K562 (cell line): ENCODE measurements around the gene PDK3. TPM values are rescaled to one million over a fixed set of nuclear protein-coding genes. Genes with fewer than 3 reads are reported as not detected.

Experiments used
- ATAC-seq: fragments of 200-7000 bp; cut with Tn5 transposase; 3 replicates; pipeline ENCODE4 v1.9.1; 2020; ENCODE audit warnings: moderate library complexity
- BruUV-seq: library from RNA; stranded (reverse); fragments of 400-500 nt; replicated peaks from 2 replicates; lab custom pipeline; 2021; lab: Mats Ljungman, UMichigan
- CTCF ChIA-PET: fragments of 300-600 bp; formaldehyde crosslinking; extraction: SDS; loops from one replicate; lab custom pipeline; 2021; ENCODE audit warnings: low intra/inter-chr PET ratio; lab: Yijun Ruan, JAX
- POLR2A ChIA-PET: fragments of 300-600, 350-650 bp; sonication (Branson Sonifier 250); formaldehyde crosslinking; extraction: SDS; loops from one replicate; lab custom pipeline; 2021; ENCODE audit warnings: antibody characterized with exemption, inconsistent platforms; lab: Yijun Ruan, JAX
- DNase-seq, 4 experiments: peaks; one replicate each; pipeline versions ENCODE4 v3.0.0 to v3.0.0-alpha.2; 2011 to 2018; ENCODE audit warnings: low spot score in 3 of 4, mixed read lengths in 3 of 4; ENCODE audit errors: extremely low read depth in 1 of 4
- FAIRE-seq: peaks from 2 replicates; lab custom pipeline; 2011; peaks lifted over from hg19 to GRCh38; lab: Jason Lieb, UNC
- H2AFZ ChIP-seq: 2 replicates; pipeline ENCODE4 v1.6.0; 2011; ENCODE audit warnings: low read depth, low read length, control low read depth, inconsistent platforms
- H3K27ac ChIP-seq: fragments of 200-600 bp; 3 replicates; pipeline ENCODE4 v1.8.0; 2011; ENCODE audit warnings: low read depth, mild to moderate bottlenecking, control low read depth, inconsistent platforms, low read length, moderate library complexity, mixed read lengths; ENCODE audit errors: extremely low read depth
- H3K27me3 ChIP-seq, 2 experiments: fragments of 300-600 bp in 1 of 2; 2 replicates in 1 of 2; 3 replicates in 1 of 2; pipeline versions ENCODE4 v1.6.0 to v1.8.0; 2011; ENCODE audit warnings: inconsistent platforms in 2 of 2, low read length in 2 of 2, mild to moderate bottlenecking in 1 of 2, mixed read lengths in 1 of 2, moderate library complexity in 1 of 2; ENCODE audit not compliant: control insufficient read depth in 2 of 2, insufficient read depth in 2 of 2
- H3K36me3 ChIP-seq: fragments of 300-600 bp; 3 replicates; pipeline ENCODE4 v1.8.0; 2011; ENCODE audit warnings: mild to moderate bottlenecking, low read length, inconsistent platforms; ENCODE audit not compliant: control insufficient read depth, insufficient read depth
- H3K4me1 ChIP-seq, 2 experiments: fragments of 200-600 bp in 1 of 2; replicated peaks in 1 of 2; 2 replicates in 1 of 2; 3 replicates in 1 of 2; pipeline versions ENCODE4 v1.5.1 to v1.8.0; 2011; ENCODE audit warnings: inconsistent platforms in 2 of 2, low read length in 2 of 2, mild to moderate bottlenecking in 1 of 2, mixed read lengths in 1 of 2, moderate library complexity in 1 of 2; ENCODE audit not compliant: control insufficient read depth in 2 of 2, insufficient read depth in 2 of 2
- H3K4me2 ChIP-seq: 2 replicates; pipeline ENCODE4 v1.6.1; 2011; ENCODE audit warnings: low read length, control low read depth, inconsistent platforms, mixed read lengths; ENCODE audit not compliant: insufficient read depth
- H3K4me3 ChIP-seq: fragments of 200-600 bp; sonication (generic), shearing (Covaris generic); 2 replicates; pipeline ENCODE4 v1.5.1; 2016; ENCODE audit warnings: control low read depth, inconsistent platforms
- H3K79me2 ChIP-seq: fragments of 200-600 bp; 3 replicates; pipeline ENCODE4 v1.8.0; 2011; ENCODE audit warnings: low read length, inconsistent platforms; ENCODE audit not compliant: control insufficient read depth, insufficient read depth
- H3K9ac ChIP-seq, 2 experiments: 2 replicates each; pipeline versions ENCODE4 v1.6.0 to v1.6.1; 2011; ENCODE audit warnings: low read depth in 2 of 2, low read length in 2 of 2, control low read depth in 1 of 2, inconsistent platforms in 1 of 2, mild to moderate bottlenecking in 1 of 2, mixed read lengths in 1 of 2; ENCODE audit not compliant: insufficient read depth in 1 of 2
- H3K9me1 ChIP-seq: one replicate; pipeline ENCODE4 v1.6.0; 2011; ENCODE audit warnings: inconsistent platforms, mild to moderate bottlenecking, low read length, moderate library complexity; ENCODE audit not compliant: control insufficient read depth, insufficient read depth
- H3K9me3 ChIP-seq: replicated peaks from 2 replicates; pipeline ENCODE4 v1.5.1; 2011; ENCODE audit warnings: low read depth, low read length, inconsistent platforms; ENCODE audit not compliant: control insufficient read depth, insufficient read depth
- H4K20me1 ChIP-seq: replicated peaks from 2 replicates; pipeline ENCODE4 v1.6.1; 2011; ENCODE audit warnings: low read length, inconsistent platforms, mixed read lengths; ENCODE audit not compliant: control insufficient read depth, insufficient read depth
- FOXK1 ChIP-seq: sonication (generic); formaldehyde crosslinking; IDR thresholded peaks from 2 replicates; pipeline ENCODE4 v1.8.0; 2022; ENCODE audit warnings: missing genetic modification reagents, mild to moderate bottlenecking, borderline replicate concordance
- HMG20A ChIP-seq: fragments of 450-650 bp; formaldehyde crosslinking; conservative IDR thresholded peaks from 2 replicates; pipeline ENCODE4 v1.4.0; 2020; ENCODE audit warnings: mild to moderate bottlenecking, mixed read lengths
- HMGN3 ChIP-seq: IDR thresholded peaks from 2 replicates; pipeline ENCODE4 v1.6.1; 2011; ENCODE audit warnings: borderline replicate concordance, low read depth, mild to moderate bottlenecking, mixed read lengths, low read length; ENCODE audit not compliant: insufficient read length; ENCODE audit errors: extremely low read depth
- MCM7 ChIP-seq, 2 experiments: fragments of 450-650 bp; IDR thresholded peaks; 2 replicates each; pipeline ENCODE4 v1.6.1; 2016 to 2018
- NELFE ChIP-seq: IDR thresholded peaks from 2 replicates; pipeline ENCODE4 v1.6.1; 2011; ENCODE audit warnings: mild to moderate bottlenecking; ENCODE audit not compliant: insufficient read depth, insufficient read length
- ZNF354B ChIP-seq: fragments of 250-450 bp; sonication (Bioruptor Pico); IDR thresholded peaks from 2 replicates; pipeline ENCODE4 v1.4.0; 2020
- ZNF431 ChIP-seq: sonication (generic); formaldehyde crosslinking; IDR thresholded peaks from 2 replicates; pipeline ENCODE4 v1.8.0; 2022; ENCODE audit warnings: mild to moderate bottlenecking, missing genetic modification reagents
- WGBS: fragments of 100-300 bp; shearing (Covaris generic); methylation state at CpG from one replicate; pipeline ENCODE4 v1.1.6; 2016; ENCODE audit warnings: low coverage, mixed read lengths; ENCODE audit not compliant: insufficient coverage; ENCODE audit errors: missing lambda C conversion rate; 5-methylcytosine and 5-hydroxymethylcytosine counted together
- in situ Hi-C: fragments of 300-500 bp; cut with MboI; formaldehyde crosslinking; loops from 4 replicates; pipeline ENCODE4 v1.15.0; 2018; ENCODE audit warnings: inconsistent platforms, mixed read lengths
- intact Hi-C: fragments of 100-400 bp; cut with micrococcal nuclease; formaldehyde crosslinking; loops from 2 replicates; pipeline ENCODE4 v1.14.2; 2022
- polyA plus RNA-seq, 8 experiments: library from polyadenylated mRNA; depleted of rRNA in 4 of 8; stranded (reverse) in 5 of 8; unstranded in 3 of 8; fragments of >200 nt; fragmentation: Nextera tagmentation in 2 of 8; fragmentation: Illumina TruSeq in 1 of 8; extraction: Ambion mirVana in 2 of 8; extraction: Trizol in 1 of 8; gene quantifications; 2 replicates each; pipeline versions ENCODE4 v1.2.1 to v1.2.3, GENCODE V29; 2011 to 2014; ENCODE audit warnings: inconsistent platforms in 1 of 8, missing spikeins in 1 of 8
- total RNA-seq, 7 experiments: library from RNA; depleted of rRNA in 6 of 7; stranded (reverse); fragments of >200 nt in 6 of 7; fragmentation: Illumina TruSeq in 2 of 7; extraction: Trizol in 2 of 7; gene quantifications; 2 replicates each; pipeline versions ENCODE4 v1.2.1 to v1.2.3, GENCODE V29; 2011 to 2021; ENCODE audit warnings: low replicate concordance in 1 of 7
- TF ChIP-seq, protein P1 (sequence below): fragments of 450-650 bp; IDR thresholded peaks from 2 replicates; pipeline ENCODE4 v1.6.1; 2014; ENCODE audit warnings: low read depth, mild to moderate bottlenecking, moderate library complexity, borderline replicate concordance

PDK3 gene
- total and polyA plus RNA-seq, 9 of the 15 experiments (the other 6 are each of a cell fraction or from before 2014, with no cell fraction given): 0.20 to 4.9 (median 0.95) TPM

DNA sequence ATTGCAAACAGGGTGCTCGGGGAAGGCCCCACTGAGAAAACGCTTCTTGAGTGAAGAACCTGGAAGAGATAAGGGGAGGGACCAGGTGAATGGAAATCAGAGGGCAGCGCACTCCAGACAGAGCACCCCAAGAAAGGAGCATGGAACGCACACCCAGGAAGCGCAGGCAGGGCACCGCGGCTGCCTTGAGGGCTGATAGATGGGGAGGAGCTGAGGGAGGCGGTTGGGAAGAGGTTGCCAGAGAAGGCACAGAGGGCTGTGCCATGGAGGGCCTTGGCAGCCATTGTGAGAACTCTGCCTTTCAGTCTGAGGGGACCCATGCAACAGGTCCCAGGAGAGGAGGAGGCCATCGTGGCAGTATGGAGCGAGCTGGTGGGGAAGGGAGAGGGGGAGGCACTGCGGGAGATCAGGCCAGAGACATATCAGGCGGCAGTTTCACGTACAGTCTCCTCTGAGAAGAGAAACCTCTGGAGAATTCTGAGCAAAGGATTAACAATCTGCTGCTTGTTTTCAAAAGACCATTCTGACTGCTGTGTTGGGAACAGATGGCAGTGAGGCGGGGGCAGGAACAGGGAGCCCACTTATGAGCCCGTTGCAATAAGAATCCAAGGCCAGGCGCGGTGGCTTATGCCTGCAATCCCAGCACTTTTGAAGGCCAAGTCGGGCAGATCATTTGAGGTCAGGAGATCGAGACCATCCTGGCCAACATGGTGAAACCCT is 98.4 kb downstream of the PDK3 start:
- Histone ChIP-seq H3K9me3 (no peaks in the 10 kb centered on the region), H3K4me3 (no peak overlapping the region), H3K79me2 (no peaks in the 10 kb centered on the region), H3K9ac (no peak overlapping the region), H3K27ac (no peak overlapping the region), H3K4me2 (no peak overlapping the region), H4K20me1 (no peaks in the 10 kb centered on the region), H2AFZ (no peak overlapping the region), H3K36me3 (no peaks in the 10 kb centered on the region), H3K27me3 (peaks cover 0 to 27% of the 10 kb centered on the region in 2 experiments; a peak in 3 of 5 replicates), H3K4me1 (no peaks in the 10 kb centered on the region), H3K9me1 (no peaks in the 10 kb centered on the region)
- ATAC-seq: no peak
- BruUV-seq: no TSS peak
- intact Hi-C loops (loop anchor here (5.0 kb wide), 2 partner anchors 46 to 166 kb away; no protein-coding TSS in a partner anchor), in situ Hi-C loops (no loop called here)
- TF ChIP-seq ZNF354B (CRISPR knock-in tag) (no peak), HMGN3 (no peak), FOXK1 (CRISPR knock-in tag) (no peak), NELFE (no peak), MCM7 (IDR thresholded peaks at IDR 0.05) (no peak), ZNF431 (CRISPR knock-in tag) (no peak), HMG20A (CRISPR knock-in tag) (no peak)
- TF ChIP-seq, protein P1, sequence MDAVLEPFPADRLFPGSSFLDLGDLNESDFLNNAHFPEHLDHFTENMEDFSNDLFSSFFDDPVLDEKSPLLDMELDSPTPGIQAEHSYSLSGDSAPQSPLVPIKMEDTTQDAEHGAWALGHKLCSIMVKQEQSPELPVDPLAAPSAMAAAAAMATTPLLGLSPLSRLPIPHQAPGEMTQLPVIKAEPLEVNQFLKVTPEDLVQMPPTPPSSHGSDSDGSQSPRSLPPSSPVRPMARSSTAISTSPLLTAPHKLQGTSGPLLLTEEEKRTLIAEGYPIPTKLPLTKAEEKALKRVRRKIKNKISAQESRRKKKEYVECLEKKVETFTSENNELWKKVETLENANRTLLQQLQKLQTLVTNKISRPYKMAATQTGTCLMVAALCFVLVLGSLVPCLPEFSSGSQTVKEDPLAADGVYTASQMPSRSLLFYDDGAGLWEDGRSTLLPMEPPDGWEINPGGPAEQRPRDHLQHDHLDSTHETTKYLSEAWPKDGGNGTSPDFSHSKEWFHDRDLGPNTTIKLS: no peak
- DNase-seq: no peak
- FAIRE-seq: no peak
- ChIA-PET CTCF (no interaction called here), POLR2A (interaction anchor here (1.2 kb wide), 1 partner anchor 194 kb away, joined by 4 read pairs; no protein-coding TSS in a partner anchor)
- 7% methylated on average over 12 of the region's 19 CpGs for WGBS
